EL (cell line): ENCODE results near the gene IL9.

Source experiments
- DNase-seq: peaks from one replicate; pipeline ENCODE4 v3.0.0-alpha.2; 2016

The IL9 gene

DNA sequence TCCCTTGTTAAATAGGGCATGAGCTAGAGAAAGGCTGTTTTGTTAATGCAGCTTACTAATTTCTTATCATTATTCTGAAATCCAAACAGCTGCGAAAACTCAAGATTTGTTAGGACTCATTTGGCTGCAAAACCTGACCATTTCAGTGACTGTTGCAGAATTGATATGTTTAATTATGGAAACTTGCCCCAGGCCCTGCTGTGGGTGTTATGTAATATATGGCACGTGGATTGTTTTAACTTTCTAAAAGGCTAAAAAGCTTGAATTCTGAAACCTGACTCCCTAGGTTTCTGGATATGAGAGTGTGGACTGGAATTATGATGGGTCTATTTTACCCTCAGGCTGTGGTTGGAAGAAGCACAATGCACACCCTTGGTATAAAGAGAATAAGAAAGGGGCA lies 4.4 kb downstream of the IL9 start:
- DNase-seq: no peak

GRCh38 chr5:135890867-135891266 lies 4.8 kb downstream of the IL9 start:
- no peak for DNase-seq

GRCh38 chr5:135890296-135890695 lies 5.3 kb downstream of the IL9 start:
- no peak for DNase-seq

DNA sequence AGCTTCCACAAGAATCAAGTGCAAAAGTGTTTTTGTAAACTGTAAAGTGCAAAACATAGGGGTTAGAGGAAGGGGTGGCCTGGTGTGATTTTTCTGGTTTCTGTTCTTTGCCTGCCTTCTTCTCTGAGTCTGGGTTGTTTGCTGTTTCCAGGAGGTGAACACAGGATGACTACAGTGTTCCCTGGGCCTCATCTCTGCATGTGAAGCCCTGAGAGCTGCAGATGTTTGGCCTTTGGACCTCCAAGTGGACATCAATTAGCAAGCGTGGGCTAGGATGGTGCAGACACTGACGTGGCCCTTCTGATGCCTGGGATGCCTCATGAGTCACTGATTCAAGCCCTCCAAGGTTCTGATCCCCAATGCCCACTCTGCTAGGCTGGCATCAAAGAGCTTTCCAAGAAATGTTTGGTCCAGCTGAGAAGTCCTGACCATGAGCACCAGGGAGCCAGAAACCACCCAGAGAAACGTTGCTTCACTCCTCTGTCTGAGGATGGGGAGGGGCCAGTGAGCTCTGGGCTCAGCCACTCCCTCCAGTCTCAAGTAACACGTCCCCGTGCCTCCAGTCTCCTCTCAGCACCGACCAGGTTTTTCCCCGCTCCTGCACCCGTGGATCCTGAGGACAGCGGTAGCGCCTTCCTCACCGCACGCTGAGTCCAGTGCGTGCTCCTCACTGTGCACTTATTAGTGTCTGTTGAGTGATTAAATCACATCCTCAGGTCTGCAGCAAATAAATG lies 7.6 kb downstream of the IL9 start:
- peak; percentile 9 for DNase-seq

- DNase-seq: peak; percentile 65
Observed at GRCh38 chr5:135887447-135887864, 8.2 kb downstream of the IL9 start.

GRCh38 chr5:135886136-135886535 lies 9.5 kb downstream of the IL9 start:
- DNase-seq: no peak

- DNase-seq: no peak
Observed at GRCh38 chr5:135885031-135885430, 10.6 kb downstream of the IL9 start.

DNA sequence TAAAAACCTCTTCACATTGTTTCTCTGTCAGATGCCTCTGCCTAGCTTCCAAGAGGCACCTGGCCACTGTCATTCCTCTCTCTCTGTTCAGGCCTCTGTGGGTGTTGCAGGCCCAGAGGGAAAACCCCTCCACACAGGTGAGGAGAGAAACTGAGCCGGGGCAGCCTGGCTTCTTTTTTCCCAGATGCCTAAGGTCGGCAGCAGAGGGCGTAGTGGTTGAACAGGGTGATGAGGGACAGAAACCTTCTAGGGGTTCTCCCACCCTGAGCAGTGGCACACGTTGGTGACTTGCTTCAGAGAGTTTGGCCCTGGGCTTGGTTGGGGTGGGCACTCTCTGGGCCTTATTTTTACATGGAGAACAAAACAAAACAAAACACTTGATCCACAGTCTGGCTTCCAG lies 12.2 kb downstream of the IL9 start:
- DNase-seq: no peak

GRCh38 chr5:135883026-135883425 lies 12.6 kb downstream of the IL9 start:
- DNase-seq: no peak

DNA sequence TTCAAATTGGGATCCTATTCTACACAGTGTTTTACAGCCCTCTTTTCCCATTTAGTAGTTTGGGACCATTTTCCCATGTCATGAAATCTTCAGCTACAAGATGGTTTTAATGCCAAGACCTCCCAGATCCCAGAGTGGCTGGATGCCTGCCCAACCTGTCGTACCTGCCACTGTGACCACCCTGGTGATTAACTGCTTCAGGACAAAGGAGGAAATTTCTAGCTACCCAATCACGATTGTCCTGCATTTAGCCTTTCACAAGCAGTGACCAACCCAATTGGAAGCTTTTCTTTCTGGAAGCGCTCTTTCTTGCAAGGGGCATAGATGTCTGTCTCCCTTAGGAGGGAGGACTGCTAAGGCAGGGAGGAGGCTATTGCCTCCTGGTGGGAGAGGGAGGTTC lies 13.8 kb downstream of the IL9 start:
- DNase-seq: no peak

GRCh38 chr5:135881244-135881643 lies 14.4 kb downstream of the IL9 start:
- no peak for DNase-seq

DNA sequence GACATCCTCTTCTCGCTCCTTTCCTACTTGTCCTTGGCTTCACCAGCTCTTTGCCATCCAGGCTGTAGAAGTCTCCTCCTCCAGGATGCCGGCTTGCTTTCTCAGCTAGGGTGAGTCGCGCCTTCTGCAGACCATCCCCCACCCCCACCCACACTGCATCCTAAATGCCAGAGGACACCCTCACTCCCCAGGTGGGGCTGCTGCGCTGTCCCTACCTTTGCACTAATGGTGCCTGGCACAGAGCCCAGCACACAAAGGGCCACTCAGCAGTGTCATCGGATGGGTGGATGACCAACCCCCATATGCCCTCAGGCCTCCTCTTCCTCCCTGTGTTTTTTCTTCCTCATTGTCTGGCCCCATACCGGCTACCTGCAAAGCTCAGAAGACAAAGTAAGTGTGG lies 14.8 kb downstream of the IL9 start:
- no peak for DNase-seq

GRCh38 chr5:135880278-135880677 lies 15.4 kb downstream of the IL9 start:
- peak; percentile 22 for DNase-seq

DNA sequence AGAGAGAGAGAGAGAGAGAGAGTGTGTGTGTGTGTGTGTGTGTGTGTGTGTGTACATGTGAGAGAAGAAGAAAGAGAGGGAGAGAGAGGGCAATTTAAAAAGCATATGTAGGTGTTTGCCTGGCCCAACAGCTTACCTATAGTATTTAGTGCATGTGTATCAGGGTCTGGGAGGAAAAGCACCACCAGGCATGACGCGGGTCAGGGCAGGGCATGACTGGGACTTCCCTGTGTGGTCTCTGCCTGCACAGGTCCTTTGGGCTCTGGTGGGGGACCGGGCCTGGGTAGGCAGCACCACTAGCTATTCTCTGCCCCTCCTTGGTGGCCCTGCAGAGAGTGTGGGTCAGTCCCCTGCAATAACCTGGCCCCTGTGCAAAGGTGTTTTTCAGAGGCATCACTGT lies 16.1 kb downstream of the IL9 start:
- no peak for DNase-seq

DNA sequence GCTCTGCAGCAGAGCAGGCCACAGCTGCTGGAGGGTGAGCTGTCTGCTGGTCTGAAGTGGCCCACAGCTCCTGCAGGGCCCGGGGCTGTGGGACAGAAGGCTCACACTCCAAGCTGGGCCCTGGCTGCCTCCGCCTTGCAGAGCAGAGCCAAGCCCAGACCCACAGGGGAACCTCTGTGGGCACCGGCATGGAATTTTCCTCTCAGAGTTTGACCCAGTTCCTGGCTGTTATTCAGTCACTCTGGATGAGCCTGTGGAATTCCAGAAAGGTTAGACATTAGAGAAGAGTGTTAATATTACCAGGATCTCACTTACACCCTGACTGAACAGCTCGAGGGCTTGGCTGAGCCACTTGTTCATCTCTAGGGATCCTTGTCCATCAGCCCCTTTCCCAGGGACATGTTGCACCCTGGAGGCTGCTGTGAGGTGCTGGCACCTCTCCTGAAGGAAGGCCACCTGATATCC lies 17.5 kb downstream of the IL9 start:
- DNase-seq: no peak

DNA sequence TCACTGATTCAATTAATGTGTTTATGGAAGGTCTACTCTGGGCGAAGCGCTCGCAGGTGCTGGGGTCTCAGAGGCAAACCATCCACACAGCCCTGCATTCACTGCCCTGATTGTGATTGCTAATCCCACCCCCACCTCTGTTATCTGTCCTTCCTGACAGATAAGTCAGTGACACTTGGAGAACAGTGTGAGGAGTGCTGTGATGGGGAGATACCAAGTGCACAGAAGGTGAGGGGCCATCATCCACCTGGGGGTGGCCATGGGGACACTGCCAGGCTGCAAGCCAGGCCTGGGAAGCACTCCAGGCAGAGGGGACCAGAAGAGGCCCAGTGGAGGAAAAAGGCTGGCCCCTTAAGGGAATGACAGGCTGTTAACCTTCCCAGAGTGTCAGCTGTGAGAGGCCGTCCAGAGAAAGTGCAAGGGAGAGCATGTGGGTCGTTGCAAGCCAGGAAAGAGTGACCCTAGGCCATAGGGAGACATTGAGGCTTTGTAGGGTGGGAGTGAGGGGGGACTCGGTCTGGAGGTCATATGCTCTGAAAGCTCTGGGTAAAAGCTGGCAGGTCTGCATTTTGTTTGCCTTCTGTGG lies 18.0 kb downstream of the IL9 start:
- no peak for DNase-seq

DNA sequence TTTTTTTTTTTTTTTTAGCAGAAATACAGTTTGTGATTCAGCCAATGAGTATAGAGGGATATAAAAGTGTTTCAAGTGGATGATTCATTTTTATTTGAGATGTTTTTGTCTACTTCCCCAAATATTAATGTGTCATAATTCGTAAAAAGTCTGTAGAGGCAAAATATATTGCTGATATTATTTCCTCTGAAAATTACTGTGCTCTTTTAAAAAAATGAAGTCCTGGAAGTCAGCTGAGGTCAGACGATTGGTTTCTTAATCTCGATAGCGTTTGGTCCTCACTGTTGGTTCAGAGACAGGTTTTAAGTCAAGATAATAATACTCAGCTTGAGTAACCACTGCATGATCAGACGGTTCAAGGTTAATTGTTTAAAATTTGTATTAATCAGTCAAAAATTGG lies 19.5 kb downstream of the IL9 start:
- DNase-seq: no peak

DNA sequence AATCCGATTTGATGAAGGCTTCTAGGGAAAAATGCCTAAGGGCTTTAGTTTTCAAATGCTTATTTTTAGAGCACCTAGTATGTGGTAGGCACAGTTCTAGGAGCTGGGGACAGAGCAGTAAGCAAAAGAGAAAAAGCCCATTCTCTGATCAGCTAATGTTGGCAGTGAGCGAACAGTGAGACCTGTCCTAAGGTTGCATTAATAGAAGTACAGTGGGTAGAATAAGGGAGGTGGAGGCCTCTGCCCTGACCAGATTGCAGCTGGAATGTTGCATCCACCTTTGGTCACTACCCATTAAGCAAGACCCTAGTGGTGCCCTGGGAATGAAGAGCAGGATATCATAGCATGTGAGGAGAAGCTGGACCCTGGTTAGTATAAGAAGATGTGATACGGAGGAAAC lies 20.1 kb downstream of the IL9 start:
- no peak for DNase-seq

- DNase-seq: no peak
Observed at GRCh38 chr5:135874461-135874860, 21.2 kb downstream of the IL9 start.

GRCh38 chr5:135873831-135874230 lies 21.8 kb downstream of the IL9 start:
- no peak for DNase-seq

GRCh38 chr5:135871268-135871915 lies 24.2 kb downstream of the IL9 start:
- no peak for DNase-seq

GRCh38 chr5:135869935-135870334 lies 25.7 kb downstream of the IL9 start:
- no peak for DNase-seq

- no peak for DNase-seq
Observed at GRCh38 chr5:135869276-135869675, 26.4 kb downstream of the IL9 start.

- no peak for DNase-seq
Observed at GRCh38 chr5:135868681-135869080, 27.0 kb downstream of the IL9 start.
